RWPE2 (cell line): ENCODE measurements around the gene KAT7.

ENCODE experiments used
- ATAC-seq: fragments of 200-7000 bp; cut with Tn5 transposase; 3 replicates; pipeline ENCODE4 v1.9.1; 2021; ENCODE audit warnings: low read depth
- DNase-seq: peaks from one replicate; pipeline ENCODE4 v3.0.0-alpha.2; 2020; ENCODE audit warnings: low spot score
- H3K27ac ChIP-seq: fragments of 450-650 bp; 2 replicates; pipeline ENCODE4 v1.5.1; 2017; ENCODE audit warnings: mild to moderate bottlenecking; ENCODE audit not compliant: poor library complexity, severe bottlenecking
- H3K27me3 ChIP-seq: fragments of 250-450 bp; sonication (Bioruptor Pico); 2 replicates; pipeline ENCODE4 v1.5.1; 2021; ENCODE audit warnings: mild to moderate bottlenecking, moderate library complexity; ENCODE audit not compliant: insufficient read depth, poor library complexity, severe bottlenecking
- H3K36me3 ChIP-seq: fragments of 250-450 bp; sonication (Bioruptor Pico); 2 replicates; pipeline ENCODE4 v1.5.1; 2020; ENCODE audit warnings: low read depth, mild to moderate bottlenecking, moderate library complexity
- H3K4me1 ChIP-seq: fragments of 250-450 bp; sonication (Bioruptor Pico); 2 replicates; pipeline ENCODE4 v1.5.1; 2021; ENCODE audit warnings: mild to moderate bottlenecking, moderate library complexity; ENCODE audit not compliant: insufficient read depth, poor library complexity, severe bottlenecking
- H3K4me3 ChIP-seq: fragments of 250-450 bp; sonication (Bioruptor Pico); 2 replicates; pipeline ENCODE4 v1.5.1; 2021; ENCODE audit warnings: mild to moderate bottlenecking, moderate library complexity; ENCODE audit not compliant: severe bottlenecking
- H3K9me3 ChIP-seq: fragments of 250-450 bp; sonication (Bioruptor Pico); 2 replicates; pipeline ENCODE4 v1.5.1; 2021; ENCODE audit warnings: mild to moderate bottlenecking, moderate library complexity; ENCODE audit not compliant: severe bottlenecking
- TF ChIP-seq, protein P1 (sequence below): fragments of 450-650 bp; IDR thresholded peaks from one replicate; pipeline ENCODE4 v1.5.1; 2017; ENCODE audit warnings: mild to moderate bottlenecking, moderate library complexity; ENCODE audit not compliant: poor library complexity, severe bottlenecking

The KAT7 gene

DNA sequence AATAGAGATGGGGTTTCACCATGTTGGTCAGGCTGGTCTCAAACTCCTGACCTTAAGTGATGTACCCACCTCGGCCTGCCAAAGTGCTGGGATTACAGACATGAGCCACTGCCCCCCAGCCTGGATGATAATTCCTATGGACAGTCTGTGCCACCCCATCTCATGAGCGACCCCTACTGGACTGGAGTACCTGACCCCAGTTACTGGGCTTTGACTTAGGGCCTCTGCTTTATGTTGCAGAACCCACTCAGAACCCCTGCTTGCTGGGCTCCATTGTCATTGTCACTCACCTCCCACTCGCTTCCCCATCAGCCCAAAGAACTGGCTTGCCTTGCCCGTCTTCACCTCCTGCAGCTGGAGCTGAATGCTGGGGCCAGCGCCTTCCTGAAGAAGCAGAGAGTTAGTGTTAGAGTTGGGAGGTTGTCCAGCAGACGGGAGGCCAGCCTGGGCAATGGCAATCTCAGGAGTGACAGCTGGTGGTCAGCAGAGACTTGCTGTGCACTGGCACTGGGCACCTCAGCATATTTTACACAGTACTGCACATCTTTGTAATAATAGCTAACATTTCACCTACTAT lies 55.4 kb downstream of the KAT7 start:
- DNase-seq (no peak), ATAC-seq (no peak)
- TF ChIP-seq, protein P1, sequence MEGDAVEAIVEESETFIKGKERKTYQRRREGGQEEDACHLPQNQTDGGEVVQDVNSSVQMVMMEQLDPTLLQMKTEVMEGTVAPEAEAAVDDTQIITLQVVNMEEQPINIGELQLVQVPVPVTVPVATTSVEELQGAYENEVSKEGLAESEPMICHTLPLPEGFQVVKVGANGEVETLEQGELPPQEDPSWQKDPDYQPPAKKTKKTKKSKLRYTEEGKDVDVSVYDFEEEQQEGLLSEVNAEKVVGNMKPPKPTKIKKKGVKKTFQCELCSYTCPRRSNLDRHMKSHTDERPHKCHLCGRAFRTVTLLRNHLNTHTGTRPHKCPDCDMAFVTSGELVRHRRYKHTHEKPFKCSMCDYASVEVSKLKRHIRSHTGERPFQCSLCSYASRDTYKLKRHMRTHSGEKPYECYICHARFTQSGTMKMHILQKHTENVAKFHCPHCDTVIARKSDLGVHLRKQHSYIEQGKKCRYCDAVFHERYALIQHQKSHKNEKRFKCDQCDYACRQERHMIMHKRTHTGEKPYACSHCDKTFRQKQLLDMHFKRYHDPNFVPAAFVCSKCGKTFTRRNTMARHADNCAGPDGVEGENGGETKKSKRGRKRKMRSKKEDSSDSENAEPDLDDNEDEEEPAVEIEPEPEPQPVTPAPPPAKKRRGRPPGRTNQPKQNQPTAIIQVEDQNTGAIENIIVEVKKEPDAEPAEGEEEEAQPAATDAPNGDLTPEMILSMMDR: peak; percentile 41

DNA sequence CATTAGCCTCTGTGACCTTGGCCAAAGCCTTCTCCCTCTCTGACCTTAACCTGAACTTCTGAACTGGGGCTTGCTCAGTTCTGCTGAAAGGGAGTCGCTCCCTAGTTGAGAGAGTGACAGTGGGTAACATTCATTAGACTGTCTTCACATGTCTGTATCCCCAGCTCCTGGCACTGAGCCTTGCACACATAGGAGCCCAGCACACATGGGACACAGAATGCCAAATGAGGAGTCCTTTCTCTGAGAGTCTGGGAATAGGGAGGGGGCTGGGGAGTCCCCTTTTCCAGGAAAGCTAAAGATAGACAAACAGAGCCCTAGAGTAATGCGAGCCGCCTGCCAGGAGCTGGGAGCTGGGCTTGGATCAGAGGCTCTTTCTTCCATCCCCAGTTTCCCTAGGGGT lies 56.8 kb downstream of the KAT7 start:
- no peak for DNase-seq
- Histone ChIP-seq H3K9me3 (no peaks in the 10 kb centered on the region), H3K36me3 (no peaks in the 10 kb centered on the region), H3K4me3 (no peak overlapping the region), H3K27me3 (peaks cover 2% of the 10 kb centered on the region), H3K27ac (no peak overlapping the region), H3K4me1 (no peaks in the 10 kb centered on the region)
- ATAC-seq: no peak
- TF ChIP-seq, protein P1: no peak

More for the DNA sequence above, 55.4 kb downstream of the KAT7 start:
- no peaks in the 10 kb centered on the region for H3K36me3 ChIP-seq
- no peaks in the 10 kb centered on the region for H3K9me3 ChIP-seq
- no peak overlapping the region for H3K4me3 ChIP-seq
- H3K4me1 ChIP-seq: no peaks in the 10 kb centered on the region
- H3K27me3 ChIP-seq: no peaks in the 10 kb centered on the region
- no peak overlapping the region for H3K27ac ChIP-seq

DNA sequence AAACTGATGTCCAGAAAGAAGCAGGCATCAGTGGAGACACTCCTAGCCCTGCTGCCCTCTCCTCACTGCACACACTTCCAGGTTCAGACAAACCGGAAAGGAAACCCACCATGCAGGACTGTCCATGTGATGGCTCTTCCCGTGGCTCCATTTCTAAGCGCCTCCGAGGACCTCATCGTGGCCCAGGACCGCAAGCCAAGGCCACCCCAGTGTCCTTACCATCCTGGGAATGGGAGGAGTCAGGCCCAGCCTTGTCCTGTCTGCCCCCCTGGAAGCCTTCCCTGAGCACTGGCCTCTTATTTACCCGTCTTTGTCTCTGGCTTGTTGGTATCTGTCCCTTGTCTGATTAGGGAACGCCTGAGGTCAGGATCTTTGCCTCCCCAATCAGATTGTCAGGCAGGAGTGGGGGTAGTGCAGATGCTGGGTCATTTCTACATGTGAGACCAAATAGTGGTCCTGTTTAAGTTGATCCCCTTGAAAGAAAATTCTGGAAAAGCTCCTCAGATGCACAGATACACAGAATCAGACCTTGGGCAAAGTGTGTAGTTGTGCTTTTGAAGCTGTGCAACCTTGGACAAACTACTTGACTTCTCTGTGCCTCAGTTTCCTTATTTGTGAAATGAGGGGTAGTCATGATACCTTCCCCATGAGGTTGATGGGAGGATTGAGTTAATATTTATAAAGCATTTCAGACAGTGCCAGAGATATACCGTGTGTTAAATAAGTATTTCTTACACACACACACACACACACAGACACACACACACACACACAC lies 58.6 kb downstream of the KAT7 start:
- Histone ChIP-seq H3K9me3 (no peaks in the 10 kb centered on the region), H3K4me1 (no peaks in the 10 kb centered on the region), H3K27me3 (peaks cover 15% of the 10 kb centered on the region), H3K27ac (no peak overlapping the region), H3K36me3 (no peaks in the 10 kb centered on the region), H3K4me3 (no peak overlapping the region)
- ATAC-seq (no peak), DNase-seq (no peak)
- TF ChIP-seq, protein P1: no peak

DNA sequence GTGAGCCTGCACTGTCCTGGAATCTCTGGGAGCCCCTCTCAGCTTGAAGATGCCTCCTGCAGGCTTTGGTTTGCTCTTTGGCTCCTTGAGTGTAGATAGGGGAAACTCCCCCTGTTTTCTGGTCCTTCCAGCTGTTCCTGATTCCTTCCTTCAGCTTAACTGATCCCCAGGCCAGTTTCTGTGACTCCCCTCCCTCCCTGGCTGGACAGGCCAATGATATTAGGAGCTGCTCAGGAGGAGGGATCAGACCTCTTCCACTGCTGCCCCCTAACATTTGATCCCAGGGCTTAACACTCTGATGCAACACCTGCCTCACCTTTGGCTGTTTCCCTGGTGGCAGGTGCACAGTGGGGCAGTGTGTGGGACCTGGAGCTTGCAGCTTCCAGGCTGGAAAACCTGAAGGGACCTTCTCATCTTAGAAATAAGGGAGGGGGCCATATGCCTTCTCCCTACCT lies 59.6 kb downstream of the KAT7 start, which contains the start of gene TAC4:
TSS of gene TAC4 (minus strand) at position 51 of the 455 bp plus-strand sequence. CDS start 52 bp downstream, outside the sequence.
- Histone ChIP-seq H3K9me3 (no peaks in the 10 kb centered on the region), H3K4me1 (no peaks in the 10 kb centered on the region), H3K4me3 (no peak within 1 kb of the TSS), H3K27ac (no peak within 1 kb of the TSS), H3K36me3 (no peaks in the 10 kb centered on the region), H3K27me3 (peaks cover 19% of the 10 kb centered on the region)
- TF ChIP-seq, protein P1: no peak
- ATAC-seq (0 out of 3 replicates have a peak, but pooled peaks have one; percentile 9), DNase-seq (no peak)
